ENCODE data around the gene NFATC1. TPM values are rescaled to one million over a fixed set of nuclear protein-coding genes. Genes with fewer than 3 reads are reported as not detected.

The NFATC1 gene
- total and polyA plus RNA-seq, 2 donors = 5.4 to 23.8 TPM

GRCh38 chr18:79463424-79463960 is 67.8 kb downstream of the NFATC1 start:
- no peak for DNase-seq (ENCODE audit: low read depth in 6 of 9, low spot score in 9 of 9)
- Histone ChIP-seq H3K4me1 (ENCODE audit: control insufficient read depth in 2 of 2, insufficient read depth in 2 of 2, low read length in 2 of 2) (peaks cover 0 to 39% of the 10 kb centered on the region in 2 donors), H3K36me3 (ENCODE audit: control insufficient read depth in 2 of 2, insufficient read depth in 2 of 2, low read length in 1 of 2) (peaks cover 10 to 66% of the 10 kb centered on the region in 2 donors), H3K27me3 (ENCODE audit: control insufficient read depth in 2 of 2, insufficient read depth in 1 of 2, low read length in 1 of 2) (no peaks in the 10 kb centered on the region), H3K9me3 (ENCODE audit: control insufficient read depth in 2 of 2, insufficient read depth in 1 of 2, low read length in 1 of 2) (no peaks in the 10 kb centered on the region), H3K27ac (ENCODE audit: low read depth in 1 of 2, low read length in 1 of 2) (no peak overlapping the region), H3K4me3 (ENCODE audit: low read length in 2 of 2) (no peak overlapping the region)
- 97% methylated on average over 25 of the region's 25 CpGs for whole genome bisulfite sequencing

- Histone ChIP-seq H3K9me3 (ENCODE audit: control insufficient read depth in 2 of 2, insufficient read depth in 1 of 2, low read length in 1 of 2) (no peaks in the 10 kb centered on the region), H3K27ac (ENCODE audit: low read depth in 1 of 2, low read length in 1 of 2) (peak overlapping the region in 1 of 2 donors; percentile 46), H3K4me3 (ENCODE audit: low read length in 2 of 2) (no peak overlapping the region), H3K36me3 (ENCODE audit: control insufficient read depth in 2 of 2, insufficient read depth in 2 of 2, low read length in 1 of 2) (peaks cover 14 to 59% of the 10 kb centered on the region in 2 donors), H3K27me3 (ENCODE audit: control insufficient read depth in 2 of 2, insufficient read depth in 1 of 2, low read length in 1 of 2) (no peaks in the 10 kb centered on the region), H3K4me1 (ENCODE audit: control insufficient read depth in 2 of 2, insufficient read depth in 2 of 2, low read length in 2 of 2) (peaks cover 0 to 31% of the 10 kb centered on the region in 2 donors)
- peak in 3 of 9 donors; percentile 23 to 59 (median 51) for DNase-seq (ENCODE audit: low read depth in 6 of 9, low spot score in 9 of 9)
- WGBS = 91% methylated on average over 26 of the region's 26 CpGs
These were observed 69.8 kb downstream of the NFATC1 start for GRCh38 chr18:79465392-79465991.

- DNase-seq (ENCODE audit: low read depth in 6 of 9, low spot score in 9 of 9) = no peak
These were observed 70.9 kb downstream of the NFATC1 start for GRCh38 chr18:79466591-79466990.

GRCh38 chr18:79467126-79467525 is 71.4 kb downstream of the NFATC1 start:
- no peak overlapping the region for H3K4me3 ChIP-seq (ENCODE audit: low read length in 2 of 2)
- H3K4me1 ChIP-seq (ENCODE audit: control insufficient read depth in 2 of 2, insufficient read depth in 2 of 2, low read length in 2 of 2) = peaks cover 0 to 27% of the 10 kb centered on the region in 2 donors
- H3K36me3 ChIP-seq (ENCODE audit: control insufficient read depth in 2 of 2, insufficient read depth in 2 of 2, low read length in 1 of 2) = peaks cover 11 to 46% of the 10 kb centered on the region in 2 donors
- no peaks in the 10 kb centered on the region for H3K27me3 ChIP-seq (ENCODE audit: control insufficient read depth in 2 of 2, insufficient read depth in 1 of 2, low read length in 1 of 2)
- no peak overlapping the region for H3K27ac ChIP-seq (ENCODE audit: low read depth in 1 of 2, low read length in 1 of 2)
- no peaks in the 10 kb centered on the region for H3K9me3 ChIP-seq (ENCODE audit: control insufficient read depth in 2 of 2, insufficient read depth in 1 of 2, low read length in 1 of 2)
- DNase-seq (ENCODE audit: low read depth in 6 of 9, low spot score in 9 of 9) = no peak
- WGBS = 96% methylated on average over 33 of the region's 33 CpGs

More at GRCh38 chr18:79466591-79466990, 70.9 kb downstream of the NFATC1 start:
- Histone ChIP-seq H3K4me3 (ENCODE audit: low read length in 2 of 2) (no peak overlapping the region), H3K27ac (ENCODE audit: low read depth in 1 of 2, low read length in 1 of 2) (no peak overlapping the region), H3K27me3 (ENCODE audit: control insufficient read depth in 2 of 2, insufficient read depth in 1 of 2, low read length in 1 of 2) (no peaks in the 10 kb centered on the region), H3K9me3 (ENCODE audit: control insufficient read depth in 2 of 2, insufficient read depth in 1 of 2, low read length in 1 of 2) (no peaks in the 10 kb centered on the region), H3K36me3 (ENCODE audit: control insufficient read depth in 2 of 2, insufficient read depth in 2 of 2, low read length in 1 of 2) (peaks cover 12 to 49% of the 10 kb centered on the region in 2 donors), H3K4me1 (ENCODE audit: control insufficient read depth in 2 of 2, insufficient read depth in 2 of 2, low read length in 2 of 2) (peaks cover 0 to 27% of the 10 kb centered on the region in 2 donors)
- WGBS = 71% methylated on average over 16 of the region's 16 CpGs

GRCh38 chr18:79468119-79468789 is 72.5 kb downstream of the NFATC1 start:
- H3K36me3 ChIP-seq (ENCODE audit: control insufficient read depth in 2 of 2, insufficient read depth in 2 of 2, low read length in 1 of 2) = peaks cover 9 to 47% of the 10 kb centered on the region in 2 donors
- no peak overlapping the region for H3K4me3 ChIP-seq (ENCODE audit: low read length in 2 of 2)
- peaks cover 0 to 35% of the 10 kb centered on the region in 2 donors for H3K4me1 ChIP-seq (ENCODE audit: control insufficient read depth in 2 of 2, insufficient read depth in 2 of 2, low read length in 2 of 2)
- 59% methylated on average over 12 of the region's 12 CpGs for WGBS
- DNase-seq (ENCODE audit: low read depth in 6 of 9, low spot score in 9 of 9) = no peak
- no peak overlapping the region for H3K27ac ChIP-seq (ENCODE audit: low read depth in 1 of 2, low read length in 1 of 2)
- H3K9me3 ChIP-seq (ENCODE audit: control insufficient read depth in 2 of 2, insufficient read depth in 1 of 2, low read length in 1 of 2) = peaks cover 0 to 4% of the 10 kb centered on the region in 2 donors
- H3K27me3 ChIP-seq (ENCODE audit: control insufficient read depth in 2 of 2, insufficient read depth in 1 of 2, low read length in 1 of 2) = no peaks in the 10 kb centered on the region

GRCh38 chr18:79469309-79469708 is 73.6 kb downstream of the NFATC1 start:
- peaks cover 0 to 6% of the 10 kb centered on the region in 2 donors for H3K9me3 ChIP-seq (ENCODE audit: control insufficient read depth in 2 of 2, insufficient read depth in 1 of 2, low read length in 1 of 2)
- no peak overlapping the region for H3K27ac ChIP-seq (ENCODE audit: low read depth in 1 of 2, low read length in 1 of 2)
- no peaks in the 10 kb centered on the region for H3K27me3 ChIP-seq (ENCODE audit: control insufficient read depth in 2 of 2, insufficient read depth in 1 of 2, low read length in 1 of 2)
- peaks cover 9 to 43% of the 10 kb centered on the region in 2 donors for H3K36me3 ChIP-seq (ENCODE audit: control insufficient read depth in 2 of 2, insufficient read depth in 2 of 2, low read length in 1 of 2)
- peaks cover 0 to 35% of the 10 kb centered on the region in 2 donors for H3K4me1 ChIP-seq (ENCODE audit: control insufficient read depth in 2 of 2, insufficient read depth in 2 of 2, low read length in 2 of 2)
- 94% methylated on average over 17 of the region's 17 CpGs for WGBS
- DNase-seq (ENCODE audit: low read depth in 6 of 9, low spot score in 9 of 9) = no peak
- no peak overlapping the region for H3K4me3 ChIP-seq (ENCODE audit: low read length in 2 of 2)

- 96% methylated on average over 33 of the region's 33 CpGs for WGBS
- peaks cover 0 to 6% of the 10 kb centered on the region in 2 donors for H3K9me3 ChIP-seq (ENCODE audit: control insufficient read depth in 2 of 2, insufficient read depth in 1 of 2, low read length in 1 of 2)
- H3K36me3 ChIP-seq (ENCODE audit: control insufficient read depth in 2 of 2, insufficient read depth in 2 of 2, low read length in 1 of 2) = peaks cover 9 to 39% of the 10 kb centered on the region in 2 donors
- peaks cover 0 to 34% of the 10 kb centered on the region in 2 donors for H3K4me1 ChIP-seq (ENCODE audit: control insufficient read depth in 2 of 2, insufficient read depth in 2 of 2, low read length in 2 of 2)
- DNase-seq (ENCODE audit: low read depth in 6 of 9, low spot score in 9 of 9) = no peak
- H3K27me3 ChIP-seq (ENCODE audit: control insufficient read depth in 2 of 2, insufficient read depth in 1 of 2, low read length in 1 of 2) = no peaks in the 10 kb centered on the region
- no peak overlapping the region for H3K4me3 ChIP-seq (ENCODE audit: low read length in 2 of 2)
- no peak overlapping the region for H3K27ac ChIP-seq (ENCODE audit: low read depth in 1 of 2, low read length in 1 of 2)
These were observed 74.2 kb downstream of the NFATC1 start for GRCh38 chr18:79469751-79470505.

- peaks cover 0 to 29% of the 10 kb centered on the region in 2 donors for H3K4me1 ChIP-seq (ENCODE audit: control insufficient read depth in 2 of 2, insufficient read depth in 2 of 2, low read length in 2 of 2)
- H3K27ac ChIP-seq (ENCODE audit: low read depth in 1 of 2, low read length in 1 of 2) = no peak overlapping the region
- H3K4me3 ChIP-seq (ENCODE audit: low read length in 2 of 2) = no peak overlapping the region
- peaks cover 10 to 39% of the 10 kb centered on the region in 2 donors for H3K36me3 ChIP-seq (ENCODE audit: control insufficient read depth in 2 of 2, insufficient read depth in 2 of 2, low read length in 1 of 2)
- WGBS = 96% methylated on average over 21 of the region's 21 CpGs
- peaks cover 0 to 11% of the 10 kb centered on the region in 2 donors for H3K9me3 ChIP-seq (ENCODE audit: control insufficient read depth in 2 of 2, insufficient read depth in 1 of 2, low read length in 1 of 2)
- DNase-seq (ENCODE audit: low read depth in 6 of 9, low spot score in 9 of 9) = no peak
- H3K27me3 ChIP-seq (ENCODE audit: control insufficient read depth in 2 of 2, insufficient read depth in 1 of 2, low read length in 1 of 2) = no peaks in the 10 kb centered on the region
These were observed 74.8 kb downstream of the NFATC1 start for GRCh38 chr18:79470547-79470946.
